A549 (cell line): ENCODE data around the gene WDR82.

Source experiments
- CTCF ChIP-seq: fragments of >200 bp; sonication (Bioruptor Twin); formaldehyde crosslinking; IDR thresholded peaks from 3 replicates; pipeline ENCODE4 v1.5.1; 2016
- EHMT2 ChIP-seq: fragments of 200-600 bp; sonication (generic); IDR thresholded peaks from 2 replicates; pipeline ENCODE4 v1.6.1; 2016; ENCODE audit warnings: antibody characterized with exemption, low read depth, mild to moderate bottlenecking, moderate library complexity
- EP300 ChIP-seq, 2 experiments: fragments of >200 bp; sonication (Bioruptor Twin); formaldehyde crosslinking; IDR thresholded peaks; 2 replicates in 1 of 2; 3 replicates in 1 of 2; pipeline ENCODE4 v1.6.1; 2016 to 2017
- RCOR1 ChIP-seq: fragments of 150-350 bp; IDR thresholded peaks from 2 replicates; pipeline ENCODE4 v1.6.1; 2014; ENCODE audit warnings: antibody characterized with exemption, low read length, low read depth
- REST ChIP-seq: fragments of 200-600 bp; sonication (generic); IDR thresholded peaks from 2 replicates; pipeline ENCODE4 v1.6.1; 2016; ENCODE audit warnings: antibody characterized with exemption, mild to moderate bottlenecking, moderate library complexity
- ZC3H11A ChIP-seq: fragments of 450-650 bp; IDR thresholded peaks from 2 replicates; pipeline ENCODE4 v1.6.1; 2014; ENCODE audit warnings: antibody characterized with exemption, mild to moderate bottlenecking

GRCh38 chr3:52227766-52228165 is 50.7 kb downstream of the WDR82 start:
- TF ChIP-seq ZC3H11A (no peak), CTCF (no peak), REST (no peak), RCOR1 (no peak), EHMT2 (no peak), EP300 (IDR thresholded peaks at IDR 0.05) (no peak)
